Erythroblast (primary cell): ENCODE data around the gene NAA35.

ENCODE experiments used
- GATA1 ChIP-seq: IDR thresholded peaks from 2 replicates; pipeline ENCODE4 v1.6.1; 2011; ENCODE audit warnings: low read depth, mild to moderate bottlenecking, control low read depth, low read length, moderate library complexity
- POLR2A ChIP-seq: IDR thresholded peaks from 2 replicates; pipeline ENCODE4 v1.6.1; 2011; ENCODE audit warnings: mild to moderate bottlenecking, low read length

DNA sequence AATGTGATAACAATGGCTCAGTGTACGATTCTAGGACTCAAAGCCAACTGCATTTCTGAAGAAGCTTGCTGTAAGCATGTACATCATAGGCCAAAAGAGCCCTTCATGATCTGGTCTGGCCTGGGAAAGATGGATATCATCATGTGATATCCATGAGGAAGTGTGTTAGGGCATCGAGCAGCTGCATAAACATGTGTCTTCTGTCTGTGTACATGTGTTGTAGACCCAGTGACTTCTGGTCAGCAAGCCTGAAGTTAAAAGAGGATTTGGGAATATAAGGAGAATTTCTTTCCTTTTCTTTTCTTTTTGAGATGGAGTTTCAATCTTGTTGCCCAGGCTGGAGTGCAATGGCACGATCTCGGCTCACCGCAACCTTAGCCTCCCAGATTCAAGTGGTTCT is 15.5 kb upstream of the NAA35 start:
- TF ChIP-seq POLR2A: no peak
- no peak for TF ChIP-seq GATA1
